Measurements from ENCODE around the gene VTN.
"Not testable (repeated sequence)": the region's sequence is repeated elsewhere in the genome, so short reads cannot be mapped to it uniquely, and the experiment has no call there.

Gene VTN

DNA sequence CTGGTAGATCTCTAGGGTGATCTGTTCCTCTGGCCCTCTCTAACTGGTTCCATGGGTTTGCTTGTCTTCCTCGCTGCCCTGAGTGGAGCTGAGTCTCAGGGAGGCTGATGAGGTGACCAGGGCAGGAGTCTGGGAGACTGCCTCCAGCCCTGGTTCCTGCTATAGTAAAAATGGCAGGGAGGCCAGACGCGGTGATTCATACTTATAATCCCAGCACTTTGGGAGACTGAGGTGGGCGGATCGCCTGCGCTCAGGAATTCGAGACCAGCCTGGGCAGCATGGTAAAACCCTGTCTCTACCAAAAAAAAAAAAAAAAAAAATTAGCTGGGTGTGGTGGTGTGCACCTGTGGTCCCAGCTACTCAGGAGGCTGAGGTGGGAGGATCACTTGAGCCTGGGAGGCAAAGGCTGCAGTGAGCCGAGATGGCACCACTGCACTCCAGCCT, 31.3 kb downstream of the VTN start:
- DNase-seq = not testable (repeated sequence)

DNA sequence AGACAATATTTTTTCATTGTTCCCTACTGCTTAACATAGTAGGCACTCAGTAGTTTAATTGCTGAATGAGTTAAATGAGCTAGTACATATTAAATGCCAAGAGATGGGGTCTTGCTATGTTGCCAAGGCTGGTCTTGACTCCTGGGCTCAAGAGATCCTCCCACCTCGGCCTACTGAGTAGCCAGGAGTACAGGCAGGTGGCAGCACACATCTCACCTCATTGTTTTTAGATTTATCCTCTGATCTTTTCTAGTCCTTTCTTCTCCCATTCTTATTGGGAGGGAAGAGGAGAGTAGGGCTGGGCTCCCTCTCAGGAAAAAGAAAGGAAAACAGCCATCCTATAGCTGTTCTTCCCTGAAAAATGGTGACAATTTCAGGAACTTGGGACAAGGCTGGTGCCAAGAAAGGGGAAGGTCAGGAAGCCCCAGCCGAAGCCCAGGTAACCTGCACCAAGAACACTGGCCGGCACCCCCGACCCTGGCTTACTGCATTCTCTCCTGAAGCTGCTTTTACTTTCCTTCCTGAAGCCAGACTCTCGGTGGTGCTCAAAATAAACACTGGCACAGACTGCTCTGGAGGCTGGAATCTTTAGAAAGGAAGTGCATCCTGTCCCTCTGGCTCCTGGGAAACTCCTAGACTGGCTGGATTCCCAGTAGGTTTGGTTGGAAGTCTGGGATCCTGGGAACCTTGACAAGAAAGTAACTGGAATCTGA, 31.9 kb downstream of the VTN start:
- DNase-seq = no peak

DNA sequence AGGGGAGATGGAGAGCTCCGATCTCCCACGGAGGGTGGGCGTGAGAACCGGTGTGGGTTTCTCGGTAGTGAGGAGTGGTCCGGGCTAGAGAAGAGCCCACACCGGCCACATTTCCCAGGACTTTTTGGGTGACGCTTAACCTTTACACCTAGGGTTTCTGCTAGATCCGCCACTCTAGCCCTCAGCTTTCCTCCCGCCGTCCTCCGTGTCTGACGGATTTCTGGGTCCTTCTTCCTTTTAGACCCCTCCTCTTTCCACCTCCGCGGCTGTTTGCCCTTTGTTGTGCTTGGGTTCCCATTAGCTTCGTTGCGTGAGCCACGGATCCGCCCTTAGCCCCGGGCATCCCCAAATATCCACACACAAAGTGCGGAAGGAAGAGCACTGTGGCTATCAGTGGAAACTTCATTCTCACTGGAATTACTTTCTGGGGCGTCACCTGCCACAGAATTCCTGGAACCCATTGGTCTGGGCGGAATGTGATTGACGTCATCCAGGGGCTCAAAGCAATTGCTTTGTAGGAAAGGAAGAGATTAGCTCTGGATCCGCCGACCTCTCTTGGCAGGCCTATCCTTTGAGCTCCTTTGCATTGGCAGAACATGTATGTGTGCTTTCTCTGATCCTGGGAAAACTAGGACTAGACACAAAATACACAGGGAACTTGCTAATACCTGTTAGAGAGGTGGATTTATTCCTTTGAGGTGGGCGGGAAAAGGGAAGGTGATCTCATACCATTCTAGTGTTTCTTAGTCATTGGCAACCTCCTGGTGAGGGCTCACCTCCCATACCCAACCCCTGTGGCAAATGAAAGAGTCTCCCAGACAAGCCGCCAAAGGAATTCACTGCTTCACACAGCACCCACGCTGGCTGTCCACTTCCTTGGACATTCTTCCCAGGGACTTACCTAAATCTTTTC, 33.9 kb downstream of the VTN start:
- DNase-seq = no peak

DNA sequence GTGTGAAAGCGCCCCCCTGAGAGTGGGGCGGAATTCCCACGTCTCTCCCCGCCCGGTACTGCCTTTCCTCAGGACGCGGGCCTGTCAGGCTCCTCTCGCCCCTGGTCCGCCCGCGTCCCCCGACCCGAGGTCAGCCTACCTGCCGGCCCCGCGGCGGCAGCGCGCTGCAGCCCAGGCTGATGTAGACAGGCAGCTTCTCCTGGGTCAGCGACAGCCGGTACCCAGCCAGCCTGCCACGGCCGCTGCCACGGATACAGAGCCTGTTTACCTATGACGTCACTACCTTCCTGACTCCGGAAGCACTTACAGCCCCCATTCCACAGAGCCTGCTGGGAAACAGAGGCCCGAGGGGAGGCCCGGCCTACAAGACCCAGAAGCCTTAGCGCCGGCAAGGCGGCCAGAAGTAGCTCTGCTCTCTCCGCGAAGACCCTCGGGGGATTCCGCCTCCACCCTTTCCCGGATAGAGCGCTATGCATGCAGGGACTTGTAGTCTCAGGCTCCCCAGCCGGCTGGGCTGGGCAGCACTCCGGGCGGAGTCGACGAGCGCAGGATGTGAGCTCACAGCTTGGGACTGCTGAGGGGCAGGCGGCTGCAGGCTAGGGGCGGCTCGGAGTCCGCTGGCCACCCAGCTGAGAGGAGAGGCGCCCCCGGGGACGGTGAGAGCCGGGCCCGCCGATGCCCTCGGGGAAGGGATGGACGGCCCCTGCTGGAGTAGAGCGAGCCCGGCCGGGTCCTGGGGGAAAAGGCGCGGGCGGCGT, 34.7 kb downstream of the VTN start, which contains the start of the genes IFT20 and TNFAIP1:
IFT20 (minus strand) TSS at position 272 of the 758 bp plus-strand sequence. CDS start 3,487 bp downstream, outside the sequence.
TNFAIP1 (plus strand) TSS at position 561 of the 758 bp plus-strand sequence. CDS start 3,761 bp downstream, outside the sequence.
- peak; percentile 99 for DNase-seq

DNA sequence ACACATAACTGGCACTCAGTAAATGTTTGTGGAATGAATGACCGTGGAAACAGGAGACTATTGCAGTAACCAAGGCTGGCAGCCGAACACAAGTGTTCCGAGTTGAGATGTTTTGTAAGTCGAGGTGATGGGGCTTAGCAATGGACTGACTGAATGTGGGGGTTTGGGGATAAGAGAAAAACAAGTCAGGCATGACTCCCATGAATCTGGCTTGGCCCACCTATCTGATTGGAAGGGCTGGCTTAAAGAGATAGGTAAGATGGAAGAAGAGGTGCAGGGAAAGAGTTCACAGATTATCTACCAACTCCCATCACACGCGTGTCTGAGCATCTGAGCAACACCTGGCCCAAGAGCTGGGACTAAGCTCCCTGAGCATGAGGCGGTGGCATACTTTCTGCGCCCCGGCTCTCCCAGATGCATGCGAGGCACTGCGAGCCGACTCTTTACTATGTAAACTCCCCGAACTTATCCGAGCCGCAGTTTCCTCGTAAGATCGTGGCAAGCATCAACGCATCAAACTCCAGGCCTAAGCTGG, 35.4 kb downstream of the VTN start:
- no peak for DNase-seq

DNA sequence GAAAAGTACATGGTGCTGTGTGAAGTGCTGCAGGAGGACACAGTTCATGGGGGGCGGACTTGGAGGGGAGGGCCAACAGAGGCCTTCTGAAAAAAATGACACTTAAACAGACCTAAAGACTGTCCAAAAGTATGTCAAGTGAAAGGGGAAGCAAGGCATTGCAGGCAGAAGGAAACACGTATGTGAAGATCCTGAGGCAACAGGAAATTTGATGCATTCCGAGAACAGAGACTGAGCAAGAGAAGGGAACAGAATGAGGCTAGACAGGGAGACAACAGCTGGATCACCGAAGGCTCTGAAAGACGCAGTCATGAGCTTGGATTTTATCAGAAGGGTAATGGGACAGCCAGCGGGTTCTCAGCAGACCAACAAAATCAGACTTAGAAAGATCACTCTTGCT, 35.9 kb downstream of the VTN start:
- DNase-seq = no peak

DNA sequence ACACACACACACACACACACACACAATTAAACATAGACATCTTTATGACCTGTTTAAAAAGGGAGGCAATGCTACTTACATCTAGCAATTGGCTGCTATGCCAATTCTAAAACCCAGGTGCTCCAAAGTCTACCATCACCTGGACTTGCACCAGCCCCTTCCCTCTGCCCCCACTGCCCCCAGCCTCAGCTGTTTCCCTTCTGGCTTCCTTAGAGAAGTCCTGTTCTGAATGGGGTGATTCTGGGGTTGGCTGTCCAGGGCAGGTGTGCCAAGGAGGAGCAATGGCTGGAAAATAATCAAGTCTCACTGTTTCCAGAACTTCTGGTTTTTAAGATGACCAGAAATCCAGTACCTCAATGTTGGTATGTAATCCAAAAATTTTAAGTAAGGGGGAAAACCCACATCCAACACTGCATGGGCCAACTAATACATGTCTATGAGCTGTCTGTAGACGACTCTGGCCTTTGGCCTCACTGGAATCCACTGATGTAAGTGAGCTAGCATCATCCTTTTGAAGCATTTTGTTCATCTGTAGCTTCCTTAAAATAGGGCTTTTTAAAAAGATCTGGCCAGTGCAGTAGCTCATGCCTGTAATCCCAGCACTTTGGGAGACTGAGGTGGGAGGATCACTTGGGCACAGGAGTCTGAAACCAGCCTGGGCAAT, 36.9 kb downstream of the VTN start:
- no peak for DNase-seq

DNA sequence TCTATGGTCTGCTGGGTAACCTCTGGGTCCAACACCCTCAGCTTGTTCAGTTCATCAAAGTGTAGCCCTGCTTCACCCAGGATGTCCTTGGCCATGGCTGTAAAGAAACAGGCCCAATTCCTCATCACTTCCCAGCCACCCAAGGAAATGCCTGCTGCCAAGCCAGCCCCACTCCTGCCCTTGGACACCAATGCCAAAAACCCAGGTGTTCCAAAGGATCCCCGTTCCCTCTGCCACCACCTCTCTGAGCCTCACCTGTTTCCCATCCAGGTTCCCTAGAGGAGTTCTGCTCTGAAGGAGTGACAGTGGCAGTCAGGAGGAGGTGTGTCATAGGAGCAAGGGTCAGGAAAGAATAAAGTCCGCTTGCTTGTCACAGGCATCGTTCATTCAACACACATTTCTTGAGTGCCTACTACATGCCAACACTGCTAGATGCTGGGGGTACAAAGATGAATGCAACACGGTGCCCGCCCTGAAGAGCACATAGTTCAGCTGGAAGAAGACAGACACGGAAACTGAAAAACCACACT, 38.2 kb downstream of the VTN start:
- no peak for DNase-seq

DNA sequence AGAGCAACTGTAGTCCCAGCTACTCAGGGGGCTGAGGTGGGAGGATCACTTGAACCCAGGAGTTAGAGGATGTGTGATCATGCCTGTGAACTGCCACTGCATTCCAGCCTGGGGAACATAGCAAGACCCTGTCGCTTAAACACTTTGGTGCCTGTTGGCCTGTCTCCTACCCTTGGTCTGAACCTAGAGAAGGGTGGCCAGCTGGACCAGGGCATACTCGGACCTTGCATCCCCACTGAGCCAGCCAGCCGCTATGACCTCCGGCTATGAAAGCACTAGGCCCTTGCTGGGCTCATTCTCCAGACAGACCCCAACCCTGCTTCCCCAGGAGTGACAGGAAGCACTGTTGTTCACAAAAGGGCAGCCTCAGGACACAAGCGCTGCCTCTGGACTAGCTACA, 39.4 kb downstream of the VTN start:
- DNase-seq = no peak

DNA sequence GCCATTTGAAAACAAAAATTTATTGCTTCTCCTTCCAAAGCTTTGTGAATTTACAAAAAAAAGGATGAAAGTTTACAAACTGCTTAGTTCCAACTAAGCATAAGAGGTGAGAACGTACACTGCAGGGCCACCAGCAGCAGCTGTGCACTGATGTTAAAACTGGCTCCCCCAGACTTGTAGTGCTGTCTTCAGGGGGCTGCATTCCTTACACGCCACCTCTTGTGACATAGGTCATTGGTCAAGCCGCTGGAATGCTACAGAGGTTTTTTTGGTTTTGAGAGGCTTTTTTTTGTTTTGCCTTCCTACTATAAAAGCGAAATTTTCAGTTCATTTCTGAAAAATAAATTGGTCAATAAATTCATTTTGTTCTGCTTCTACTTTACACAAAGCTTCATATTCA, 41.8 kb downstream of the VTN start:
- DNase-seq = no peak

DNA sequence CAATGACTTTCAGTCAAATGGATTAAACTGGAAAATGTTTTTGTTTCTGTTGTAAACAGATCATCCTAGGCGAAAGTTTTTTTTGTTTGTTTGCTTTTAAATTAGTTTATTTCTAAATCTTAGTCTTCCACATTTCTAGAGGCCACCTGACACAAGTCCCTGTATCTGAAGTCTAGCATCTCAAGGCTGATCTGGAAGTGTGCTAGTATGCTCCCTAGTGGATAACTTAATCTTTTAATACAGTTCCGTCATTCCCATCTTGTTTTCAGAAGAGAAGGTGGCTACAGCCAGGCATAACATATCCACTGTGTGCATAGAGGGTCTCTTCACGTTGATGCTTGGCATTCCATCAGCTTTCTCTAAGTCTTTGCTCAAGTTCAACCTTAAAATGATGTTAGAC, 42.4 kb downstream of the VTN start:
- no peak for DNase-seq

DNA sequence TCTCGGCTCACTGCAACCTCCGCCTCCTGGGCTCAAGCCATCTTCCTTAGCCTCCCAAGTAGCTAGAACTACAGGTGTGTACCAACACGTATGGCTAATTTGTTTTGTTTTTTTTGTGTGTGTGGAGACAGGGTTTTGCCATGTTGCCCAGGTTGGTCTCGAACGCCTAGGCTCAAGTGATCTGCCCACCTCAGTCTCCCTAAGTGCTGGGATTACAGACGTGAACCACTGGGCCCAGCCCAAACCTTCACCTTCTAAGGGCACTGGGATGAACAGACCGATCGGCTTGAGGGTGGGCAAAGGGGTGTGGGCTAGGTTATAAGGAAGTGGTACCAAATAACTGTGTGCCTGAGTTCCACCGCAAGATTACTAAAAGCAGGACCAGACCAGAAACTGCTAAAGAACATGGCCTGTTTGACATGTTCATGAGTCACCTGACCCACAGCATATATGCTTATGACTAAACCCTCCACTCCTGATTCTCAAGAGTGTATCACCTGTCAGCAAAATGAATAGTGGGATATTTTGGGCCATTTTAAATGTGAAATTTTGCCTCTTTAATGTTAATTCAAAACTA, 43.0 kb downstream of the VTN start:
- peak; percentile 87 for DNase-seq

DNA sequence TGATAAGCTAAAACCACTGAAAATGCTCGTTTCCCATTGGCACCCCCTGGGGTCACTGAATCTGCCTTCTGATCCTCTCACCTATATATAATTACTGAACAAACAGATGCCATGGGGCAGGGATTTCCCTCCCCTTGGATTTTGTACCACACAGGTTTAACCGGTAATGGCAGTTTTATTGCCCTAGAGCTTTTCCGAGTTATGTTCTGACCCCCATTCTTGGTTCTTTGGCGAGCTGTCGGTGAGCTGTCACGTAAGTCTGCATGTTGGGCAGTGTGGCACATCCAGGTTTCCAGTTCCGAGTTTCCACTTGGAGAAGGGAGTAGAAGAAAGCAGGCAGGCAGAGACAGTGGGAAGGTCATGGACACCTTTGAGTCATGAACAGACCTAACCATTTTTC, 44.0 kb downstream of the VTN start:
- DNase-seq = no peak

DNA sequence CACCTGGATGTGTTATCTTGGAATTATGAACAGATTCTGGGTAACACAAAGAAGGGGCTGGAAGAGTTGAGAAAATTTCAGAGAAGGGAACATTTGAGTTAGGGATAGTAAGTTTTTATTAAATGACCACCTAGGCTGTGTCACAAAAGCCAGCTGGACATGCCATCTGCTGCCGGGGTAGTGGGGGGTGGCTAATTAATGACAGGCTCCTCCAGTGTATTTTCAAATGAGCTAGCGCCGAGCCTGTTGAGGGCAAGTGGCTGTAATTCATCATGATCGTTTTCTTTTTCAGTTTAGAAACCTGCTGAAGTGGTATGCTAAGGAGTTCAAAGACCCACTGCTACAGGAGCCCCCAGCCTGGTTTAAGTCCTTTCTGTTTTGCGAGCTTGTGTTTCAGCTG, 44.9 kb downstream of the VTN start:
- DNase-seq = no peak

DNA sequence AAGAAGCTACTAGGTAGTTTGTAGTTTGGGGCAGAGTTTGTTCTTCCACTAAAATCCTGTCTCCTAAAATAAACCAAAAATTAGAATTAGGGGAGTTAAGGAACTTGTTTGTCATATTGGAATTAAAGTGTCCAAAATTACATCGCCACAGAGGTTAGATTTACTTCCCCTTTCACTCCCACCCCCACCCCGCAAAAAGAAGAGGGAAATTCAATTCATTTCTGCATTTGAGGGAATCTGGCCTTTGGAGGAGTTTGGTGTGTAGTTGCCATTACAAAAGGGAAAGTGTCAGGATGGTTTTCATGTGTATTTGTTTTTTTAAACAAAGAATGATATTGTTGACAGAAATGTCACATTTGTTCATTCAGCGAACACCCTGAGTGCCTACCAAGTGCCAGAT, 45.3 kb downstream of the VTN start:
- DNase-seq = no peak

DNA sequence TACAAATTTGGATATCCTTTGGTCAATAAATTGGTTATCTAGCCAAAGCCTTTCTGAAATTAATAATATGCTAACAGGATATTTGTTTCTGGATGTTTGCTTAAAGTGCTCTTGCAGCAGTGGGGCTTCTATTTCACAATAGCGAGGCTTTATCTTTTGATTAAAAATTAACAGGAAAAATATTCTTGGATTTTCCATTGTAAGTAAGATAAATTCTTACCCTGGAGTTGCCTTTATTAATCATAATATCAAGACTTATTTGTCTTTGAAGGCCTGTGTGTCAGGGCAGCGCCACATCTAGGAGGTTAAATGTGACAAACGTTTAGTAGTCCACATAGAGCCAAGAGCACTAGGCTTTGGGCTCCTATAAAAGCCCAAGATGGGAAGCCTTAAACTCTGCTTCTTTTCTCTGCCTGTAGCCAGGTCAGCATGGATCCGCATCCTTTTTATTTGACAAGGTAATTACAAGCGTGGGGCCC, 45.8 kb downstream of the VTN start:
- no peak for DNase-seq

DNA sequence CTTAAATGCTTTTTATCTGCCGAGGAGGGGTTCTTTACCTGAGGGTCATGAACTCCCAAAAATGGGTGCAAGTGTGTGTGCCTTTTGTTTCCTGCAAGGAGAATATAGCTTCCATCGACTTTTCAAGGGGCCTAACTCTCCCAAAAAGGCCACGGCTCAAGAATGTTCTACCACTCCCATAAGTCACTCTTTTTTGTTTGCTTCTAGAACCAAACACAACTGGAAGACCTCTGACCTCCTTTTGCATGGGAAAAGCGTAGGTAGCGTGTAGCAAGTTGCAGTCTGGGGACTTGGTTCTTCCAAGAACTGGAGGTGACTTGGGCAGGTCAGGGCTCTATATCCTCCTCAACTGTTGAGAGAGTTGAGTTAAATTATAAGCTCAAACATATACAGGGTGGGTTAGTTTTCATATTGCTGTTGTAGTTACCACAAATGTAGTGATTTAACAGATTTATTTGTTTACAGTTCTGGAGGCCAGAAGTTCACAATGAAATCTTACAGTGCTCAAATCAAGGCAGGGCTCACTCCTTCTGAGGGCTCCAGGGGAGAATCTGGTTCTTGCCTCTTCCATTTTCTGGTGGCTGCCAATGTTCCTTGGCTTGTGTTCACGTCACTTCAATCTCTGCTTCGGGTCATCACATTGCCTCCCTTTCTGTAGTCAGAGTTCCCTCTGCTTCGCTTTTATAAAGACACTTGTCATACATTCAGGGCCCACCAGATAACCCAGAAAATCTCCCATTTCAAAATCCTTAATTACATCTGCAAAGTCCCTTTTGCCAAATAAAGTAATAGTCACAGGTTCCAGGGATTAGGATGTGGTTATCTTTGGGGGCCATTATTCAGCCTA, 49.7 kb downstream of the VTN start:
- DNase-seq = no peak

DNA sequence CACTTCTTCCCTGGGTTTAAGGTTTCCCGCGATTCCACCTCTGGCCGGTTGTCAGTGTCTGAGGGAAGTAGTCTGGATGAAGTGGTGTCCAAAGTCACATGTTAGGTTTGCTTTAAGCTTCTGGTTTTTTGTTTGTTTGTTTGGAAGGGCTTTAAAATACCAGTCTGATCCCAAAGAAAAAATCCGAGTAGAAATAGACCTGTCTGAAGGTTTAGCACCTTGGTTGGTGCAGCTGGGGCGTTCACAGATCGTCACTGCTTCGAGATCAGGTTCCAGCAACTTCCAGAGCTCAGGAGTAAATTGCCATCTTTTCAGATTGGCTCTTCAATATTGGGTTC, 50.5 kb downstream of the VTN start:
- no peak for DNase-seq

DNA sequence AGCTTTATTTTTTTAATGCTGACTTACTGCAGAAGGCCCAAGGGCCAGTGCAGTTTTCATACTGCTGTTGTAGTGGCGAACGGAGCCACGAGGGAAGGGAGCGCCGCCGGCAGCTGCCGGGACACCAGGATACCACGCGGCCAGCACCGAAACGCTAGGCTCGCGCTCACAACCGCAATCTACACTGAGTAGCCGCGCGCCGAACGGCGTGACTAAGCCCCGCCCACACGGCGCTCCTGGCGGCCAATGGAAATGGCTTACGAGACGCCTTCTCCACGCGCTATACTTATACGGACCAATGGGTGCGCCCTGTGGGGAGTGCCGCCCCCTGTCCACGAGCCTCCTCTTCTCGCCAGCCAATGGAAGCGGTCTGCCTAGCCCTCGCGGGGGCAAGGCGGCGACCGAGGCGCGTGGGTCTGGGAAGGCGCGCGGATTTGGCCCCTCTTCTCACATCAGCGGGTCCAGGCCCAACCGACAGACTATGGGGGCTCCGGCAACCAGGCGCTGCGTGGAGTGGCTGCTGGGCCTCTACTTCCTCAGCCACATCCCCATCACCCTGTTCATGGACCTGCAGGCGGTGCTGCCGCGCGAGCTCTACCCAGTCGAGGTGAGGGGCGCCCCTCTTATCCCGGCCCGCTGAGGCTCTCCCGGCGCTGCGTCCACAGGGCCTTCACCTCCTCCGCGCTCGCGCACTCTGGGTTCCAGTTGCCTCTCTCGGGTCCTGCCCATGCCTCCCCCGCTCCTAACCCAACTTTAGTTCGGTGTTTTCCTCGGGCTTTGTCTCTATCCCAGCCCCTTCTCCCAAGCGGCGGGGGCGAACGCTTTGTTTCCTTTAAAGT, 51.1 kb downstream of the VTN start, which contains the start of gene TMEM97:
TMEM97 (plus strand) TSS at position 442 of the 839 bp plus-strand sequence; CDS start at position 482, 40 bp downstream.
- DNase-seq = peak; percentile 98

All from activated CD4-positive, alpha-beta T cell treated with anti-CD3 and anti-CD28 coated beads, Interleukin-2, Interleukin-6, amounts not matched to agents 100 ng/mL and 50 ng/mL, durations not matched to agents 16 hours and 8 hours (primary cell).